DOHH2 (cell line): ENCODE data around the gene MYO5C.

Source experiments
- EZH2phosphoT487 ChIP-seq: fragments of 200-600 bp; sonication (generic); IDR thresholded peaks from 2 replicates; pipeline ENCODE4 v1.6.1; 2017; ENCODE audit warnings: borderline replicate concordance, mild to moderate bottlenecking, antibody characterized with exemption, low read length, moderate library complexity, mixed read lengths
- TF ChIP-seq, protein P1 (sequence below): fragments of 200-600 bp; sonication (generic); IDR thresholded peaks from one replicate; pipeline ENCODE4 v1.5.1; 2014; ENCODE audit warnings: antibody characterized with exemption, mild to moderate bottlenecking, low read depth, low read length; ENCODE audit not compliant: poor library complexity, severe bottlenecking

DNA sequence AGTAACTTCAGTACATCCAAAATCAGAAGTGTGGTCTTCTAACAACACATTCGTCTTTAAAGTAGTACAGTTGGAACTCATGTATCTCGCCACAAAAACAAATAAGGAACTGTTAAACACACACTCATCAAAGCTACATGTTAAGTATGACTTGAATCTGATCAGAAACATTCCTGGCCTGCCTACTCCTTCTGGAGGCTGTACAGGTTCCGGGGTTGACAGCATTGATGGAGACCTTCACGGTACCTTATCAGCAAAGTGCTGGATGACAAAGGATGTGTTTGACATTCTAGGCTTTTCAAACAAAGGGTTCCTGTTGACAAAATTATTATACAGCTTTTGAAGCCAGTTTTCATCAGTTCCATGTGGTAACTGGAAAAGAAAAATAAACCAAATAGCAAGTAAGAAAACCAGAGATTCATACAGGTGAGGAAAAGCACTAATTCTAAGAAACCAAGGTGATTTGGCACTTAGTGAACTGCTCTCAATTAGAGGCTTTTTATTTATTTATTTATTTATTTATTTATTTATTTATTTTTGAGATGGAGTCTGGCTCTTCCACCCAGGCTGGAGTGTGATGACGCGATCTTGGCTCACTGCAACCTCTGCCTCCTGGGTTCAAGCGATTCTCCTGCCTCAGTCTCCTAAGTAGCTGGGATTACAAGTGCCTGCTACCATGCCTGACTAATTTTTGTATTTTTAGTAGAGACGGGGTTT, 44.3 kb downstream of the MYO5C start:
- TF ChIP-seq, protein P1, sequence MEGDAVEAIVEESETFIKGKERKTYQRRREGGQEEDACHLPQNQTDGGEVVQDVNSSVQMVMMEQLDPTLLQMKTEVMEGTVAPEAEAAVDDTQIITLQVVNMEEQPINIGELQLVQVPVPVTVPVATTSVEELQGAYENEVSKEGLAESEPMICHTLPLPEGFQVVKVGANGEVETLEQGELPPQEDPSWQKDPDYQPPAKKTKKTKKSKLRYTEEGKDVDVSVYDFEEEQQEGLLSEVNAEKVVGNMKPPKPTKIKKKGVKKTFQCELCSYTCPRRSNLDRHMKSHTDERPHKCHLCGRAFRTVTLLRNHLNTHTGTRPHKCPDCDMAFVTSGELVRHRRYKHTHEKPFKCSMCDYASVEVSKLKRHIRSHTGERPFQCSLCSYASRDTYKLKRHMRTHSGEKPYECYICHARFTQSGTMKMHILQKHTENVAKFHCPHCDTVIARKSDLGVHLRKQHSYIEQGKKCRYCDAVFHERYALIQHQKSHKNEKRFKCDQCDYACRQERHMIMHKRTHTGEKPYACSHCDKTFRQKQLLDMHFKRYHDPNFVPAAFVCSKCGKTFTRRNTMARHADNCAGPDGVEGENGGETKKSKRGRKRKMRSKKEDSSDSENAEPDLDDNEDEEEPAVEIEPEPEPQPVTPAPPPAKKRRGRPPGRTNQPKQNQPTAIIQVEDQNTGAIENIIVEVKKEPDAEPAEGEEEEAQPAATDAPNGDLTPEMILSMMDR, result no peak
- TF ChIP-seq EZH2phosphoT487, result no peak
